ENCODE data around the gene AHI1. TPM values are rescaled to one million over a fixed set of nuclear protein-coding genes. Genes with fewer than 3 reads are reported as not detected.

AHI1 gene
- total and polyA plus RNA-seq, 10 of the 15 experiments (the other 5 are each of a cell fraction or from before 2014, with no cell fraction given), result 3.2 to 9.5 (median 4.6) TPM

DNA sequence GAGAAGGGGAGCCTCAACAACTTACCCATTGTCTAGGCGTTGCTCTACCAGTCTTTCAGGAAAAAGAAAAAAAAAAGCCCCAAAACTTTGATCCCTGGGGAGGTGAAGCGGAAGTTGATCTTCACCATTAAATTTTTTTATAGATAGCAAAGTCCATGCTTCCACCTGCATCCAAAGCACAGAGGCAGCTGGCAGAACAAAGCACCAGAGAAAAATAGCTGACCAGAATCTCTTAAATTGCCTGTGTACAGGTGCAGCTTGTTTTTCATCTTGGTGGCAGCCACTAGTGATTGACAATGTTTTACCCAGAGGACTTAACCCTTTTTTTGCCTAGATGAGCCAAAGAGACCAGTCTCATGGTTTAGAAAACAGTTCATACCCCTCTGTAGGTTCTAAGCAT, 230.5 kb downstream of the AHI1 start:
- Histone ChIP-seq H3K79me2 (ENCODE audit: control insufficient read depth, insufficient read depth, low read length) (no peaks in the 10 kb centered on the region), H3K4me1 (ENCODE audit: control insufficient read depth, insufficient read depth, low read length) (no peaks in the 10 kb centered on the region), H3K4me2 (ENCODE audit: control insufficient read depth, insufficient read depth) (no peak overlapping the region), H3K36me3 (ENCODE audit: control insufficient read depth in 2 of 2, insufficient read depth in 2 of 2, low read length in 1 of 2) (no peaks in the 10 kb centered on the region), H3K4me3 (no peak overlapping the region), H2AFZ (ENCODE audit: control insufficient read depth, low read depth, low read length) (no peak overlapping the region), H3K27me3 (replicated peaks in 1 of 2; ENCODE audit: control insufficient read depth in 2 of 2, insufficient read depth in 2 of 2, low read length in 1 of 2) (no peaks in the 10 kb centered on the region; a peak in 1 of 4 replicates), H4K20me1 (ENCODE audit: control insufficient read depth, insufficient read depth) (no peaks in the 10 kb centered on the region), H3K9ac (ENCODE audit: control insufficient read depth, insufficient read depth, low read length) (no peak overlapping the region), H3K9me3 (replicated peaks; ENCODE audit: control insufficient read depth, insufficient read depth, low read length) (no peaks in the 10 kb centered on the region), H3K27ac (ENCODE audit: control insufficient read depth, insufficient read depth) (no peak overlapping the region)
- no peak for ATAC-seq
- no TSS peak for BruUV-seq (replicated peaks)
- intact Hi-C loops (cut with micrococcal nuclease; ENCODE audit: unreplicated experiment) (no loop called here), in situ Hi-C loops (cut with MboI) (no loop called here)
- CTCF ChIA-PET, result interaction anchor here (1.0 to 4.0 kb wide), 3 partner anchors 9 to 83 kb away, joined by 3 to 14 read pairs (median 4); no protein-coding TSS in a partner anchor
- 57% methylated on average over 2 of the region's 2 CpGs for WGBS (ENCODE audit: insufficient coverage, insufficient replicate concordance, low lambda C conversion rate, missing lambda C conversion rate)
- FAIRE-seq, result no peak
- SMC1A ChIA-PET (ENCODE audit: uncharacterized antibody, unreplicated experiment), result interaction anchor here (0.7 to 3.2 kb wide), 7 partner anchors 13 to 151 kb away, joined by 3 to 14 read pairs (median 4); no protein-coding TSS in a partner anchor
- RAD21 ChIA-PET (ENCODE audit: unreplicated experiment), result interaction anchor here (1.0 to 1.7 kb wide), 2 partner anchors 8 to 10 kb away, joined by 3 read pairs; no protein-coding TSS in a partner anchor
- TF ChIP-seq BHLHE40 (IDR thresholded peaks at IDR 0.05; ENCODE audit: borderline replicate concordance in 1 of 2, low read depth in 2 of 2, low read length in 1 of 2) (no peak), POLR2AphosphoS5 (IDR thresholded peaks at IDR 0.05; ENCODE audit: low read length) (no peak), HDGF (IDR thresholded peaks at IDR 0.05) (no peak), PAX5 (IDR thresholded peaks at IDR 0.05; ENCODE audit: borderline replicate concordance, low read depth, low read length) (no peak), SRF (IDR thresholded peaks at IDR 0.05; ENCODE audit: low read depth in 2 of 2, low read length in 2 of 2) (no peak), TCF7 (IDR thresholded peaks at IDR 0.05; ENCODE audit: borderline replicate concordance) (no peak)
- POLR2A ChIA-PET, result interaction anchor here (0.6 kb wide), 1 partner anchor 9 kb away, joined by 3 read pairs; no protein-coding TSS in a partner anchor
- DNase-seq (ENCODE audit: low read depth, low spot score), result no peak

DNA sequence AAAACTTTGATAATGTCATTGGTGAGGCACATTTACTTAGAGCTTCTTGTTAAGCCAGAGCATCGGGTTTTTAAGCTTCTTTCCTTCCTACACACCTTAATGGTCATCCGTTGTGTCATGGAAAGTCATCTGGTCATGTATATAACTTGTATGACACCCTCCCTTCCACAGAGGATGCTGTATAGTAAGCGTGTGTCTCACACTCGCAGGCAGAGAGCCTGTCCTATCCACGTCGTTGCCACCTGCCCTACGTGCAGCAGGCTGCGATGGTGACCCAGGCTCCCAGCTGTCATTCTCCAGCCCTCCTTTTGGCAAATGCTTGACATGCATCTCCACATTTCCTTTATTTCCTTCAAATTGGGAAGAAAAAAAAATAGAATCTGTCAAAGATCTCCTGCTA, 230.9 kb downstream of the AHI1 start:
- RAD21 ChIA-PET (ENCODE audit: unreplicated experiment), result interaction anchor here (0.6 kb wide), 1 partner anchor 56 kb away, joined by 3 read pairs; no protein-coding TSS in a partner anchor
- Histone ChIP-seq H3K79me2 (ENCODE audit: control insufficient read depth, insufficient read depth, low read length) (no peaks in the 10 kb centered on the region), H3K9ac (ENCODE audit: control insufficient read depth, insufficient read depth, low read length) (no peak overlapping the region), H3K4me3 (no peak overlapping the region), H4K20me1 (ENCODE audit: control insufficient read depth, insufficient read depth) (no peaks in the 10 kb centered on the region), H2AFZ (ENCODE audit: control insufficient read depth, low read depth, low read length) (no peak overlapping the region), H3K4me1 (ENCODE audit: control insufficient read depth, insufficient read depth, low read length) (no peaks in the 10 kb centered on the region), H3K9me3 (replicated peaks; ENCODE audit: control insufficient read depth, insufficient read depth, low read length) (no peaks in the 10 kb centered on the region), H3K36me3 (ENCODE audit: control insufficient read depth in 2 of 2, insufficient read depth in 2 of 2, low read length in 1 of 2) (no peaks in the 10 kb centered on the region), H3K27me3 (replicated peaks in 1 of 2; ENCODE audit: control insufficient read depth in 2 of 2, insufficient read depth in 2 of 2, low read length in 1 of 2) (no peaks in the 10 kb centered on the region; a peak in 1 of 4 replicates), H3K27ac (ENCODE audit: control insufficient read depth, insufficient read depth) (no peak overlapping the region), H3K4me2 (ENCODE audit: control insufficient read depth, insufficient read depth) (no peak overlapping the region)
- intact Hi-C loops (cut with micrococcal nuclease; ENCODE audit: unreplicated experiment) (no loop called here), in situ Hi-C loops (cut with MboI) (no loop called here)
- SMC1A ChIA-PET (ENCODE audit: uncharacterized antibody, unreplicated experiment), result interaction anchor here (0.7 to 3.2 kb wide), 6 partner anchors 14 to 172 kb away, joined by 3 to 14 read pairs (median 4); no protein-coding TSS in a partner anchor
- no peak for FAIRE-seq
- POLR2A ChIA-PET, result interaction anchor here (0.6 kb wide), 1 partner anchor 9 kb away, joined by 3 read pairs; no protein-coding TSS in a partner anchor
- BruUV-seq (replicated peaks), result no TSS peak
- DNase-seq (ENCODE audit: low read depth, low spot score), result no peak
- CTCF ChIA-PET, result interaction anchor here (1.0 to 4.0 kb wide), 3 partner anchors 9 to 83 kb away, joined by 3 to 14 read pairs (median 4); no protein-coding TSS in a partner anchor
- WGBS (ENCODE audit: insufficient coverage, insufficient replicate concordance, low lambda C conversion rate, missing lambda C conversion rate), result 67% methylated on average over 8 of the region's 8 CpGs
- no peak for ATAC-seq
- no peak for TF ChIP-seq RB1 (IDR thresholded peaks at IDR 0.05; ENCODE audit: borderline replicate concordance)
- TF ChIP-seq, protein P1, sequence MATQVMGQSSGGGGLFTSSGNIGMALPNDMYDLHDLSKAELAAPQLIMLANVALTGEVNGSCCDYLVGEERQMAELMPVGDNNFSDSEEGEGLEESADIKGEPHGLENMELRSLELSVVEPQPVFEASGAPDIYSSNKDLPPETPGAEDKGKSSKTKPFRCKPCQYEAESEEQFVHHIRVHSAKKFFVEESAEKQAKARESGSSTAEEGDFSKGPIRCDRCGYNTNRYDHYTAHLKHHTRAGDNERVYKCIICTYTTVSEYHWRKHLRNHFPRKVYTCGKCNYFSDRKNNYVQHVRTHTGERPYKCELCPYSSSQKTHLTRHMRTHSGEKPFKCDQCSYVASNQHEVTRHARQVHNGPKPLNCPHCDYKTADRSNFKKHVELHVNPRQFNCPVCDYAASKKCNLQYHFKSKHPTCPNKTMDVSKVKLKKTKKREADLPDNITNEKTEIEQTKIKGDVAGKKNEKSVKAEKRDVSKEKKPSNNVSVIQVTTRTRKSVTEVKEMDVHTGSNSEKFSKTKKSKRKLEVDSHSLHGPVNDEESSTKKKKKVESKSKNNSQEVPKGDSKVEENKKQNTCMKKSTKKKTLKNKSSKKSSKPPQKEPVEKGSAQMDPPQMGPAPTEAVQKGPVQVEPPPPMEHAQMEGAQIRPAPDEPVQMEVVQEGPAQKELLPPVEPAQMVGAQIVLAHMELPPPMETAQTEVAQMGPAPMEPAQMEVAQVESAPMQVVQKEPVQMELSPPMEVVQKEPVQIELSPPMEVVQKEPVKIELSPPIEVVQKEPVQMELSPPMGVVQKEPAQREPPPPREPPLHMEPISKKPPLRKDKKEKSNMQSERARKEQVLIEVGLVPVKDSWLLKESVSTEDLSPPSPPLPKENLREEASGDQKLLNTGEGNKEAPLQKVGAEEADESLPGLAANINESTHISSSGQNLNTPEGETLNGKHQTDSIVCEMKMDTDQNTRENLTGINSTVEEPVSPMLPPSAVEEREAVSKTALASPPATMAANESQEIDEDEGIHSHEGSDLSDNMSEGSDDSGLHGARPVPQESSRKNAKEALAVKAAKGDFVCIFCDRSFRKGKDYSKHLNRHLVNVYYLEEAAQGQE (IDR thresholded peaks at IDR 0.05; ENCODE audit: low read depth, low read length), result no peak
- TF ChIP-seq, protein P2, sequence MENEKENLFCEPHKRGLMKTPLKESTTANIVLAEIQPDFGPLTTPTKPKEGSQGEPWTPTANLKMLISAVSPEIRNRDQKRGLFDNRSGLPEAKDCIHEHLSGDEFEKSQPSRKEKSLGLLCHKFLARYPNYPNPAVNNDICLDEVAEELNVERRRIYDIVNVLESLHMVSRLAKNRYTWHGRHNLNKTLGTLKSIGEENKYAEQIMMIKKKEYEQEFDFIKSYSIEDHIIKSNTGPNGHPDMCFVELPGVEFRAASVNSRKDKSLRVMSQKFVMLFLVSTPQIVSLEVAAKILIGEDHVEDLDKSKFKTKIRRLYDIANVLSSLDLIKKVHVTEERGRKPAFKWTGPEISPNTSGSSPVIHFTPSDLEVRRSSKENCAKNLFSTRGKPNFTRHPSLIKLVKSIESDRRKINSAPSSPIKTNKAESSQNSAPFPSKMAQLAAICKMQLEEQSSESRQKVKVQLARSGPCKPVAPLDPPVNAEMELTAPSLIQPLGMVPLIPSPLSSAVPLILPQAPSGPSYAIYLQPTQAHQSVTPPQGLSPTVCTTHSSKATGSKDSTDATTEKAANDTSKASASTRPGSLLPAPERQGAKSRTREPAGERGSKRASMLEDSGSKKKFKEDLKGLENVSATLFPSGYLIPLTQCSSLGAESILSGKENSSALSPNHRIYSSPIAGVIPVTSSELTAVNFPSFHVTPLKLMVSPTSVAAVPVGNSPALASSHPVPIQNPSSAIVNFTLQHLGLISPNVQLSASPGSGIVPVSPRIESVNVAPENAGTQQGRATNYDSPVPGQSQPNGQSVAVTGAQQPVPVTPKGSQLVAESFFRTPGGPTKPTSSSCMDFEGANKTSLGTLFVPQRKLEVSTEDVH (IDR thresholded peaks at IDR 0.05; ENCODE audit: low read depth, partially characterized antibody), result no peak
- TF ChIP-seq BACH1 (IDR thresholded peaks at IDR 0.05; ENCODE audit: borderline replicate concordance), result no peak

Measured in GM12878 (cell line).